Naive thymus-derived CD8-positive, alpha-beta T cell (primary cell): ENCODE measurements around the gene BTNL9. TPM values are rescaled to one million over a fixed set of nuclear protein-coding genes. Genes with fewer than 3 reads are reported as not detected.

Experiments
- ATAC-seq, 2 donors: fragments of 150-1000 bp; cut with Tn5 transposase in 1 of 2; sonication (Bioruptor Pico), chemical (Tn5 transposase) in 1 of 2; 1 replicate in 1 of 2; 2 replicates in 1 of 2; pipeline ENCODE4 v1.10.0; 2021; ENCODE audit warnings: mild to moderate bottlenecking in 2 of 2, moderate library complexity in 2 of 2
- POLR2A ChIA-PET: fragments of 350-600 bp; sonication (Branson Sonifier 250); formaldehyde crosslinking; loops from one replicate; lab custom pipeline; 2021; ENCODE audit warnings: antibody characterized with exemption; lab: Charles Lee
- DNase-seq, 10 donors: peaks; one replicate each; pipeline versions ENCODE4 v3.0.0 to v3.0.0-alpha.2; 2020 to 2022
- H3K27ac Mint-ChIP-seq, 10 donors: one replicate each; pipeline ENCODE4 v1.8.0; 2020 to 2022; ENCODE audit warnings: mild to moderate bottlenecking in 10 of 10, mixed read lengths in 10 of 10, moderate library complexity in 4 of 10, inconsistent platforms in 1 of 10
- H3K27me3 Mint-ChIP-seq, 5 donors: one replicate each; pipeline ENCODE4 v1.8.0; 2021 to 2022; ENCODE audit warnings: mixed read lengths in 5 of 5
- H3K36me3 Mint-ChIP-seq, 3 donors: one replicate each; pipeline ENCODE4 v1.8.0; 2020 to 2022; ENCODE audit warnings: mixed read lengths in 3 of 3, mild to moderate bottlenecking in 2 of 3, inconsistent platforms in 1 of 3
- H3K4me1 Mint-ChIP-seq, 4 donors: one replicate each; pipeline ENCODE4 v1.8.0; 2021 to 2022; ENCODE audit warnings: mixed read lengths in 4 of 4
- H3K4me3 Mint-ChIP-seq, 10 donors: one replicate each; pipeline ENCODE4 v1.8.0; 2020 to 2022; ENCODE audit warnings: mild to moderate bottlenecking in 10 of 10, mixed read lengths in 10 of 10, moderate library complexity in 6 of 10, inconsistent platforms in 1 of 10
- H3K9me3 Mint-ChIP-seq, 9 donors: one replicate each; pipeline ENCODE4 v1.8.0; 2020 to 2022; ENCODE audit warnings: mixed read lengths in 9 of 9, mild to moderate bottlenecking in 3 of 9, inconsistent platforms in 1 of 9, moderate library complexity in 1 of 9
- polyA plus RNA-seq, 3 donors: library from polyadenylated mRNA; unstranded; fragments of 300-500 nt; fragmentation: Illumina TruSeq; gene quantifications; one replicate each; pipeline ENCODE4 v1.2.3, GENCODE V29; 2021
- total RNA-seq, 8 experiments: library from RNA in 2 of 8; stranded (reverse) in 2 of 8; gene quantifications; one replicate each; pipeline ENCODE4 v1.2.3 and lab custom pipeline; 2021 to 2026

The BTNL9 gene
- total and polyA plus RNA-seq, 5 experiments from 2014 or later, result 0.25 to 0.42 TPM; not detected in 3

- Mint-ChIP-seq H3K27me3 (peaks cover 4 to 25% (median 17%) of the 10 kb centered on the region in 5 donors), H3K4me1 (no peaks in the 10 kb centered on the region), H3K4me3 (no peak overlapping the region), H3K9me3 (peaks cover 0 to 6% (median 2%) of the 10 kb centered on the region in 9 donors), H3K27ac (no peak overlapping the region), H3K36me3 (peaks cover 0 to 6% (median 0%) of the 10 kb centered on the region in 3 donors)
- ATAC-seq (no peak), DNase-seq (no peak)
- POLR2A ChIA-PET, result no interaction called here
These were observed 8.3 kb upstream of the BTNL9 start for GRCh38 chr5:181031716-181032115.

GRCh38 chr5:181035991-181036815, 3.9 kb upstream of the BTNL9 start:
- H3K27ac Mint-ChIP-seq, result no peak overlapping the region
- DNase-seq (no peak), ATAC-seq (no peak)
- H3K27me3 Mint-ChIP-seq, result peaks cover 10 to 33% (median 20%) of the 10 kb centered on the region in 5 donors
- peaks cover 0 to 6% (median 0%) of the 10 kb centered on the region in 3 donors for H3K36me3 Mint-ChIP-seq
- no peak overlapping the region for H3K4me3 Mint-ChIP-seq
- peaks cover 0 to 6% (median 2%) of the 10 kb centered on the region in 9 donors for H3K9me3 Mint-ChIP-seq
- H3K4me1 Mint-ChIP-seq, result no peaks in the 10 kb centered on the region
- POLR2A ChIA-PET, result no interaction called here

DNA sequence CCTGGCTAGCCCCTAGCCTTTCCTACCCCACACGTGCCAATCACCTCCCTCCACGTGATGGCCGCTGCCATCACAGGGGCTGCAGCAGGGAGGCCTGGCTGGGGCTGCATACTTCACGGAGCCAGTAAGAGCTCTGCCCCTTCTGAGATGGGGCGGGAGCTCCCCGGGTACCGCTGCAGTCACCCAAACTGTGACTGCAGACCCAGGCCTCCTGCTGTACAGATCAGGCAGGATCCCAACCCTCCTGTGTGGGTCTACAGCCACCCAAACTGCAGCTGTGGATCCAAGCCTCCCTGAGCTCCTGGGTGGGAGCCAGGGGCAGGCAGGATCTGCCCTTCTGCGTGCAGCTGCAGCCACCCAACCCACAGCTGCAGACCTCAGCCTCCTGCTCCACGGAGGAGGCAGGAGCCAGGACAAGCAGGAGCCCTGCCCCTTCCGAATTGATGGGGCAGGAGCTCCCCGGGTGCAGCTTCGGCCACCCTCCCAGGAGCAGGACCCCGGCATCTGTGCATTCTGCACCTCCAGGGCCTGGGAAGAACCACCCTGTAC, 3.2 kb upstream of the BTNL9 start:
- POLR2A ChIA-PET, result no interaction called here
- H3K27ac Mint-ChIP-seq, result no peak overlapping the region
- H3K9me3 Mint-ChIP-seq, result peaks cover 0 to 3% (median 0%) of the 10 kb centered on the region in 9 donors
- ATAC-seq (no peak), DNase-seq (no peak)
- H3K4me3 Mint-ChIP-seq, result no peak overlapping the region
- peaks cover 0 to 2% (median 0%) of the 10 kb centered on the region in 3 donors for H3K36me3 Mint-ChIP-seq
- peaks cover 6 to 34% (median 21%) of the 10 kb centered on the region in 5 donors for H3K27me3 Mint-ChIP-seq
- H3K4me1 Mint-ChIP-seq, result peaks cover 0 to 1% (median 0%) of the 10 kb centered on the region in 4 donors

GRCh38 chr5:181037365-181037861, 2.7 kb upstream of the BTNL9 start:
- Mint-ChIP-seq H3K36me3 (no peaks in the 10 kb centered on the region), H3K4me3 (no peak overlapping the region), H3K9me3 (peaks cover 0 to 1% (median 0%) of the 10 kb centered on the region in 9 donors), H3K4me1 (peaks cover 0 to 1% (median 0%) of the 10 kb centered on the region in 4 donors), H3K27ac (no peak overlapping the region), H3K27me3 (peaks cover under 1 to 39% (median 20%) of the 10 kb centered on the region in 5 donors)
- DNase-seq (no peak), ATAC-seq (no peak)
- POLR2A ChIA-PET, result no interaction called here

GRCh38 chr5:181039471-181039870, 595 bp upstream of the BTNL9 start:
- POLR2A ChIA-PET, result no interaction called here
- ATAC-seq, result no peak
- Mint-ChIP-seq H3K27me3 (peaks cover 0 to 48% (median 32%) of the 10 kb centered on the region in 5 donors), H3K4me1 (peaks cover 0 to 1% (median under 1%) of the 10 kb centered on the region in 4 donors), H3K4me3 (no peak overlapping the region), H3K9me3 (peaks cover 0 to 1% (median 0%) of the 10 kb centered on the region in 9 donors), H3K36me3 (no peaks in the 10 kb centered on the region), H3K27ac (no peak overlapping the region)
- DNase-seq, result no peak

- peaks cover 0 to 51% (median 33%) of the 10 kb centered on the region in 5 donors for H3K27me3 Mint-ChIP-seq
- H3K36me3 Mint-ChIP-seq, result no peaks in the 10 kb centered on the region
- POLR2A ChIA-PET, result no interaction called here
- peaks cover 0 to 1% (median under 1%) of the 10 kb centered on the region in 4 donors for H3K4me1 Mint-ChIP-seq
- H3K9me3 Mint-ChIP-seq, result peaks cover 0 to 2% (median 0%) of the 10 kb centered on the region in 9 donors
- ATAC-seq (no peak), DNase-seq (no peak)
- no peak overlapping the region for H3K4me3 Mint-ChIP-seq
- no peak overlapping the region for H3K27ac Mint-ChIP-seq
These were observed 522 bp downstream of the BTNL9 start for GRCh38 chr5:181040631-181040945.

- Mint-ChIP-seq H3K27me3 (peaks cover 0 to 51% (median 33%) of the 10 kb centered on the region in 5 donors), H3K27ac (no peak overlapping the region), H3K4me3 (no peak overlapping the region), H3K36me3 (no peaks in the 10 kb centered on the region), H3K9me3 (peaks cover 0 to 2% (median 0%) of the 10 kb centered on the region in 9 donors), H3K4me1 (peaks cover 0 to 1% (median under 1%) of the 10 kb centered on the region in 4 donors)
- no peak for DNase-seq
- POLR2A ChIA-PET, result no interaction called here
- ATAC-seq, result no peak
These were observed 977 bp downstream of the BTNL9 start for GRCh38 chr5:181041043-181041442.

- POLR2A ChIA-PET, result no interaction called here
- H3K27me3 Mint-ChIP-seq, result peaks cover 0 to 48% (median 33%) of the 10 kb centered on the region in 5 donors
- no peaks in the 10 kb centered on the region for H3K36me3 Mint-ChIP-seq
- ATAC-seq, result no peak
- H3K4me1 Mint-ChIP-seq, result peaks cover 0 to 1% (median under 1%) of the 10 kb centered on the region in 4 donors
- peak overlapping the region in 1 of 10 donors; percentile 56 for H3K27ac Mint-ChIP-seq
- H3K9me3 Mint-ChIP-seq, result peaks cover 0 to 2% (median 0%) of the 10 kb centered on the region in 9 donors
- DNase-seq, result no peak
- H3K4me3 Mint-ChIP-seq, result no peak overlapping the region
These were observed 2.1 kb downstream of the BTNL9 start for GRCh38 chr5:181042036-181042713.

- peaks cover 0 to 1% (median under 1%) of the 10 kb centered on the region in 4 donors for H3K4me1 Mint-ChIP-seq
- H3K36me3 Mint-ChIP-seq, result no peaks in the 10 kb centered on the region
- peaks cover 0 to 2% (median 0%) of the 10 kb centered on the region in 9 donors for H3K9me3 Mint-ChIP-seq
- H3K4me3 Mint-ChIP-seq, result no peak overlapping the region
- peak overlapping the region in 1 of 10 donors; percentile 56 for H3K27ac Mint-ChIP-seq
- no peak for ATAC-seq
- H3K27me3 Mint-ChIP-seq, result peaks cover 0 to 49% (median 35%) of the 10 kb centered on the region in 5 donors
- POLR2A ChIA-PET, result no interaction called here
- DNase-seq, result no peak
These were observed 2.7 kb downstream of the BTNL9 start for GRCh38 chr5:181042722-181043121.

DNA sequence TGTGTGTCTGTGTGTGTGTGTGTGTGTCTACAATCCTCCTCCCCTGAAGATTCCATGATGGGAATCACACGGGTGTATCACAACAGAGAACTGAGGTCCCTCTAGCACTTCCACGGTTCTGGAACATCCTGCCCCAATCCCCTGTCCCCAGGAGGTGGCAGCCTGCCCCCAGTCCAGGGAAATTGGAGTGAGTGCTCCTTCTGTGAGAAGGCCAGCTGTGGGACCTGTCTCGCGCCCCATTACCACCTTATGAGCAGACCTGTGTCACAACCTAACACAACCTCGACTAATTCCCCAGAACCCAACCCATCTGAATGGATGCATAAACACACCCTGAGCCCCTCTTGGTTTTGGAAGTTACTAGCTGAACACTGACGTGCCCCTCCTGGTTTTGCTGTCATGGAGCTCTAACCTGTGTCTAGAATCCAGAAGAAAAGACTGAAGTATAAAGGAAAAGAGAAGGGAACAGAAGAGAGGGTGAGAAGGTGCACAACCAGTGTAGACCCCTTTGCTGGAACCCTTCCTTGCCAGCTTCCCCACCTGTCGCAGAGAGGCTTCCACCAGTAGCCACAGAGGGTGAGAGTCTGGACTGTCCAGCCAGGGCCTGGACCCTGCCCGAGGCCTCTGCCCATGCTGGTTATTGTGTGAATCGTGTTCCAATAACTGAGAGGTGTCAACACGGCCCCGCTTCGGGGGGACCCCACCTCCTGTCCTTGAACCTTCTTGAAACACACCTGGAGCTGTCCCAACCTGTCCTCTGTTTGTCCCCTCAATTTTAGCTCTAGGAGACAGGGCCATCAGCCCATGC, 3.4 kb downstream of the BTNL9 start:
- ATAC-seq (no peak), DNase-seq (no peak)
- POLR2A ChIA-PET, result no interaction called here
- Mint-ChIP-seq H3K4me1 (peaks cover 0 to 1% (median under 1%) of the 10 kb centered on the region in 4 donors), H3K27me3 (peaks cover 0 to 50% (median 35%) of the 10 kb centered on the region in 5 donors), H3K4me3 (no peak overlapping the region), H3K36me3 (no peaks in the 10 kb centered on the region), H3K9me3 (peaks cover 0 to 2% (median 0%) of the 10 kb centered on the region in 9 donors), H3K27ac (peak overlapping the region in 1 of 10 donors; percentile 60)

DNA sequence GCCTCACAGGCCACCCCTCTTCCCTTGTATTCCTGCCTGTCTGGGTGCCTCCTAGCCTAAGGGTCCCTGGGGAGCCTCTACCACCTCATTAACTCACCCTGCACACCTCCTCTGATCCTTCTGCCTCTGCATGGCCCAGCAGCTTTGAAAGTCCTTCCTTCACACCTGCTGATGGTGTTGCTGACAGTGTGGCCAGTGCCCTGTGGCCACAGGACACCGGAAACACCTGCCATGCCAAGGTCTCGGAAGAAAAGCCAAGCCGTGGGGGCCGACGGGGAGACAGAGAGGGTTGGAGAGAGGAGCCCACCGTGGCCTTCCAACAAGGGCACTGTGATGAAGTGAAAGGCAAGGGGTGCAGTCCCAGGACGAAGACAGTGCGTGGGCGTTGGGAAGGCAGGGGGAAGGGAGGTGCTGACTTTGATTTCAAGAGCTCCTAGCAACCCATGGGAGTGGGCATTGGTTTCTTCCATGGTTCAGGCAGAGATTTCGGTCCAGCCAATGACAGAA, 4.1 kb downstream of the BTNL9 start:
- POLR2A ChIA-PET, result no interaction called here
- Mint-ChIP-seq H3K36me3 (no peaks in the 10 kb centered on the region), H3K27ac (no peak overlapping the region), H3K4me3 (no peak overlapping the region), H3K4me1 (peaks cover 0 to 1% (median under 1%) of the 10 kb centered on the region in 4 donors), H3K27me3 (peaks cover 4 to 48% (median 35%) of the 10 kb centered on the region in 5 donors), H3K9me3 (peaks cover 0 to 2% (median 0%) of the 10 kb centered on the region in 9 donors)
- no peak for ATAC-seq
- DNase-seq, result no peak
